HG03064 (cell line): ENCODE measurements around the gene SNTN.

Experiments used
- ATAC-seq: cut with Tn5 transposase; IDR thresholded peaks from one replicate; pipeline ENCODE4 v1.9.1; 2021; ENCODE audit warnings: low read depth; ENCODE audit not compliant: unreplicated experiment

SNTN gene

GRCh38 chr3:63670544-63670943, 18.1 kb downstream of the SNTN start:
- ATAC-seq, result no peak

GRCh38 chr3:63673111-63673510, 20.6 kb downstream of the SNTN start:
- no peak for ATAC-seq

- no peak for ATAC-seq
These were observed 22.1 kb downstream of the SNTN start for GRCh38 chr3:63674586-63674985.

GRCh38 chr3:63679186-63679585, 26.7 kb downstream of the SNTN start:
- no peak for ATAC-seq

- ATAC-seq, result no peak
These were observed 31.6 kb downstream of the SNTN start for GRCh38 chr3:63684081-63684480.

- no peak for ATAC-seq
These were observed 32.9 kb downstream of the SNTN start for GRCh38 chr3:63685340-63685739.

- ATAC-seq, result no peak
These were observed 35.1 kb downstream of the SNTN start for GRCh38 chr3:63687278-63688225.

GRCh38 chr3:63689285-63689684, 36.8 kb downstream of the SNTN start:
- ATAC-seq, result no peak

GRCh38 chr3:63693351-63693750, 40.9 kb downstream of the SNTN start:
- ATAC-seq, result no peak

- ATAC-seq, result no peak
These were observed 52.7 kb downstream of the SNTN start for GRCh38 chr3:63705092-63705645.

GRCh38 chr3:63706321-63707085, 54.0 kb downstream of the SNTN start:
- ATAC-seq, result no peak

GRCh38 chr3:63707731-63708130, 55.3 kb downstream of the SNTN start:
- no peak for ATAC-seq

- ATAC-seq, result no peak
These were observed 57.1 kb downstream of the SNTN start for GRCh38 chr3:63709576-63709975.
